ENCODE results near the gene KCTD2.

The KCTD2 gene

GRCh38 chr17:75011401-75012095 lies 35.5 kb upstream of the KCTD2 start:
- no peak for TF ChIP-seq REST (IDR thresholded peaks at IDR 0.05; ENCODE audit: insufficient read depth in 1 of 2, low read depth in 2 of 2, low read length in 2 of 2)
- TF ChIP-seq POLR2AphosphoS5 (IDR thresholded peaks at IDR 0.05; ENCODE audit: low read depth, low read length), result no peak
- no peak for TF ChIP-seq FOXP2 (optimal IDR thresholded peaks at IDR 0.05; ENCODE audit: borderline replicate concordance, extremely low read depth, extremely low read length, insufficient read depth)
- TF ChIP-seq TAF1 (IDR thresholded peaks at IDR 0.05; ENCODE audit: borderline replicate concordance, insufficient read depth, low read length), result no peak
- TF ChIP-seq SIN3A (IDR thresholded peaks at IDR 0.05; ENCODE audit: borderline replicate concordance, insufficient read depth, low read length), result no peak

GRCh38 chr17:75012096-75012345 lies 35.0 kb upstream of the KCTD2 start:
- TF ChIP-seq SIN3A (IDR thresholded peaks at IDR 0.05; ENCODE audit: borderline replicate concordance, insufficient read depth, low read length) (no peak), POLR2AphosphoS5 (IDR thresholded peaks at IDR 0.05; ENCODE audit: low read depth, low read length) (no peak), REST (IDR thresholded peaks at IDR 0.05; ENCODE audit: insufficient read depth in 1 of 2, low read depth in 2 of 2, low read length in 2 of 2) (no peak), TAF1 (IDR thresholded peaks at IDR 0.05; ENCODE audit: borderline replicate concordance, insufficient read depth, low read length) (no peak), FOXP2 (optimal IDR thresholded peaks at IDR 0.05; ENCODE audit: borderline replicate concordance, extremely low read depth, extremely low read length, insufficient read depth) (no peak)

GRCh38 chr17:75012346-75013091 lies 34.5 kb upstream of the KCTD2 start, which contains the start of gene MRPL58:
Gene MRPL58 (plus strand): TSS chr17:75012670. CDS start chr17:75012687, 17 bp downstream.
- TF ChIP-seq REST (IDR thresholded peaks at IDR 0.05; ENCODE audit: insufficient read depth in 1 of 2, low read depth in 2 of 2, low read length in 2 of 2), result peak; percentile 57 to 72
- 0 out of 2 replicates have a peak, but pooled peaks have one; percentile 14 for TF ChIP-seq SIN3A (IDR thresholded peaks at IDR 0.05; ENCODE audit: borderline replicate concordance, insufficient read depth, low read length)
- TF ChIP-seq FOXP2 (optimal IDR thresholded peaks at IDR 0.05; ENCODE audit: borderline replicate concordance, extremely low read depth, extremely low read length, insufficient read depth), result peak; percentile 91
- TF ChIP-seq TAF1 (IDR thresholded peaks at IDR 0.05; ENCODE audit: borderline replicate concordance, insufficient read depth, low read length), result peak; percentile 99
- peak; percentile 91 for TF ChIP-seq POLR2AphosphoS5 (IDR thresholded peaks at IDR 0.05; ENCODE audit: low read depth, low read length)

GRCh38 chr17:75013092-75013559 lies 33.9 kb upstream of the KCTD2 start:
- no peak for TF ChIP-seq FOXP2 (optimal IDR thresholded peaks at IDR 0.05; ENCODE audit: borderline replicate concordance, extremely low read depth, extremely low read length, insufficient read depth)
- no peak for TF ChIP-seq POLR2AphosphoS5 (IDR thresholded peaks at IDR 0.05; ENCODE audit: low read depth, low read length)
- no peak for TF ChIP-seq TAF1 (IDR thresholded peaks at IDR 0.05; ENCODE audit: borderline replicate concordance, insufficient read depth, low read length)
- TF ChIP-seq SIN3A (IDR thresholded peaks at IDR 0.05; ENCODE audit: borderline replicate concordance, insufficient read depth, low read length), result no peak
- TF ChIP-seq REST (IDR thresholded peaks at IDR 0.05; ENCODE audit: insufficient read depth in 1 of 2, low read depth in 2 of 2, low read length in 2 of 2), result no peak
